Measurements from ENCODE around the gene KRTDAP.

KRTDAP gene

DNA sequence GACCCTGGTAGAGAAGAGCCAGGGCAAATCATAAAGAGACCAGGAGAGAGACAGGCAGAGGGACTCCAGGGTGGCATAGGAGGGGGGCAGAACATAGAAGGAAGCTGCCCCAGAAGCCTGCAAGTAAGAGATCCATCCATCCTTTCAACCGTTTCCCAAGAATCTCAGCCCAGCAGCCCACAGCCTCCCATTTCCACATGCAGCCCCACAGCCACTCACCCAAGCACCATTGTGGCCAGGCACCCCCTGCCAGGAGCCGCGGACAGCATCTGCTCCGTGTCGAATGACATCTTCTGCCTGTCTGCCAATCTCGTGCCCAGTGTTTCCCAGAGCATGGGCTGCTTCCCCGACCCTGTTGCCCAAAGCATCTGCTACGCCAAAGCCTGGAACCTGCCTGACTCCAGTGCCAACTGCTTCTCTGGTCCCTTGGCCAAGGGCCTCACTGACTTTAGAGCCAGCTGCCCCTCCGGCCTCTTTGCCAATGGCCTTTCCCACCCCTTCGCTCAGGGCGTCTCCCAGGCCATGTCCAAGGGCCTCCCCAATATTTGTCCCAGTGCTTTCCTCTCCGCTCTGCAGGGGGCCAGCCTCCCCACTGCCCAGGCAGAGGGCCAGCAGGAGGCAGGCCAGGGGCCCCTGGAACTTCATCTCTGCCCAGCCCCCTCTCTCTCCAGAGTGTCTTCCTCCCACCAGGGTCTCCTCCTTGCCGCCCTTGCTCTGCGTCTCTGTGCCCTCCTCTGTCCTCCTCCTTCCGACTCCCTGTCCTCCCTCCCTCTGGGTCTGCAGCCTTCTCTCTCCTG lies 22.8 kb upstream of the KRTDAP start:
- DNase-seq (ENCODE audit: low read depth): no peak

DNA sequence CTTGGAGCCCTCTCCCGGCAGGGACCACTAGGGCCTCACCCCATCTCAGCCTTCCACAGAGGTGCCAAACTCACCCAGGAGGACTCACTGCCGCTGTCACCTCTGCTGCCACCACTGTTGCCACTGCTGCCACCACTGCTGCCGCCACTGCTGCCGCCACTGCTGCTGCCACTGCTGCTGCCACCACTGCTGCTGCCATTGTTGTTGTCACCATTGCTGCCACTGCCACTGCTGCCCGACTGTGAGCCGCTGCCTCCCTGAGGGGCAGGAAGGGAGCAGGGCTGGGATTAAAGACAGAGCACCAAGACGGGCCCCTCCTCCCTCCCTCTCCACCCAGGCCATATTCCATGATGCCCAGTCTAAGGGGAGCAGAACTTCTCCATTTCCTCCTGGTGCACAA lies 21.1 kb upstream of the KRTDAP start:
- DNase-seq (ENCODE audit: low read depth): no peak

DNA sequence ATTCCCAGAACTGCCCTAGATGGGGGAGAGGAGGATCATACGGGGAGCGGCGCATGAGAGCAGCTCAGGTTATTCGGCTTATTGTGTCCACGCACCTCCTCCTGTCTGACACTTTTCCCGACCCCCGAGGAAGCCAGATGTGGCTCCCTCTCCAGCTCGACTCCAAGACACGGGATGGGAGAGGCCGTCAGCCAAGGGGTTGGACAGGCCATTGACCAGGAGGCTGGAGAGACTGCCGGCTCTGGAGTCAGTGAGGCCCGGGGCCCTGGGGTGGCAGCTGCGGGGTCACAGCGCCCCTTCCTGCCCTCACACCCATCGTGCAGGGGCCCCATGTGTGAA lies 20.3 kb upstream of the KRTDAP start:
- no peak for DNase-seq (ENCODE audit: low read depth)

DNA sequence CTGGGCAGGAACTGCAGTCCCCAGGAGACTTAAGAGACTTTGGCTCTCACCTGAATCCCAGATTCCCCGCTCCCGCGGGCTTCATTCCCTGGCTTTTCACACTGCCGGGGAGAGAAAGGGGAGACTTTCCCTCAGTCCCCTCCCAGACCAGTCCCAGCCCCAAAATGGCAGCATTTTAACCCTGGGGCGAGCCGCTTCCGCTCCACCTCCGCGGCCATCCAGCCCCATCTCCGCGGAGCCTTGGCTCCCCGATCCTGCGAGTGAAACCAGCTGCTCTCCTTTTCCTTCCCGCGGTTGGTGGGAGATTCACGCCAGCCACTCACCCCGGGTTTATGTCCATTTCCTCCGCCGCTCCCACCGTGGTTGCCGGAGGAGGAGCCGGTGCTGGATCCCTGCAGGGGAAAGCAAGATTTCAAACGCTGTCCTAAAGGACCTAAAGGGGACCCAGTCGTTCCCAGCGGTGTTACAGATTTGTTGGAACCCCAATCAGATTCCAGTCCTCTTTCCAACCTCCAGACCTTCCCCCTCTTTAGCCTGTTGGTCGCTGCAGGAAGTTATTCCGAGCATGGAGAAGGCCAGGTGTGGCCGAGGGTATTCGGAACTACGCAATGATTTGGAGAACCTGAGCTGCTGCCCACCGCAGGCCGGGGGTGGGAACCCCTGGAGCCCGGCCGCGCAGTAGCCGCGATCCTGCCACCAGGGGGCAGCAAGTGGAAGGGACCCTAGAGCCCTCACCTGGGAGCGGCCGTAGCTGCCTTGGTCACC lies 19.8 kb upstream of the KRTDAP start:
- DNase-seq (ENCODE audit: low read depth): peak; percentile 51

DNA sequence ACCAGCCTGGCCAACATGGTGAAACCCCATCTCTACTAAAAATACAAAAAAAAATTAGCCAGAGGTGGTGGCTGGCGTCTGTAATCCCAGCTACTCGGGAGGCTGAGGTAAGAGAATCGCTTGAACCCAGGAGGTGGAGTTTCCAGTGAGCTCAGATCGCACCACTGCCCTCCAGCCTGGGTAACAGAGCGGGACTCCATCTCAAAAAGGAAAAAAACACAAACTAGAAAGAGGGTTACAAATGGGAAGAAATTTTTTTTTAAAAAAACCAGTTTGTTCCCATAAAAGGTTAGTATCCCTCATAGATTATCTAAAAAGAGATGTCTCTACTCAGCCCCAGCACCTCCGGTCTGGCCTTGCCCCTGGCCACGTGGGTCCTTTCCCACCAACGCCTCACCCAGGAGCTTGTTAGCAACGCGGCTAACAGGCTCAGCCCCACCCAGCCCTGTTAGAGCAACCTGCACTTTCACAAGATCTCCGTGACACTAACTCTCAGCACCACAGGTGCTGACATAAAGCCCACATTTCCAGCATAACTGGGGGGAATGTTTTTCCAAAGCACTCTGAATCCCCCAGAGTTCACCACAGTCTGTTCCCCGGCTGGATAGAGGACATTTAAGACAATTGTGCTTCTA lies 18.9 kb upstream of the KRTDAP start:
- DNase-seq (ENCODE audit: low read depth): no peak

DNA sequence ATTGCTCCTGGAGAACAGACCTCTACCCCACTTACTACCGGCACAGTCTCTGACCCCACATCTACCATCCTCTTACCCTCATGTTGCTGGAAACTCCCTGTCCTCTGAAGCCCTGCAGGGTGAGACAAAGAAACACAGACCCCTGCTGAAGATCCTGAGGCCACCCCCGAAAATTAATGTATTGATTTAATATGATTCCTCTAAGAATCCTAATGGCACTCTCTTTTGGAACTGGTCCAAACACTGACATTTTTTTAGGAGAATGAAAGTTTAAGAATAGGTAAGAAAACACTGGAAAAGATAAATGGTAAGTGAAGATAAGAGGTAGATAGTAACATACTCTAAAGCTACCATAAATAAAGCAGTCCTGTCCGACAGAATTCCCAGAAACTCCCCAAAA lies 17.9 kb upstream of the KRTDAP start:
- DNase-seq (ENCODE audit: low read depth): no peak

DNA sequence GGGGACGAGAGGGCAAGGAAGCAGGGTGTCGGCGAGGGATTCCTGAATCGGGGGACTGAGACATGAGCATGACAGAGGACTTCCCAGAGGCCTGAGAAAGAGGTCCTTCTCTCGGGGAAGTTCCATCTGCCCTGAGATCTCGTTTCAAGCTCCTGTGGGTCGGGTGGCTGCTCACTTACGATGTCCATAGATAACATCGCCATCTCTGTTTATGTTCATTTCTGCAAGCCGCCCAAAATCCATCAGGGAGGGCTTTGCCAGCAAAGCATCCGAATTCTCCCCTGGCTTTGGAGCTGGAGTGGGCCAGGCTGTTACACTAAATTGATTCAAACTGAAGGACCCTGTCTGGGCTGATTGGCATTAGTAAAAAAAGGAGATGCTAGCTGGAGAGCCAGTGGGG lies 17.3 kb upstream of the KRTDAP start:
- DNase-seq (ENCODE audit: low read depth): no peak

DNA sequence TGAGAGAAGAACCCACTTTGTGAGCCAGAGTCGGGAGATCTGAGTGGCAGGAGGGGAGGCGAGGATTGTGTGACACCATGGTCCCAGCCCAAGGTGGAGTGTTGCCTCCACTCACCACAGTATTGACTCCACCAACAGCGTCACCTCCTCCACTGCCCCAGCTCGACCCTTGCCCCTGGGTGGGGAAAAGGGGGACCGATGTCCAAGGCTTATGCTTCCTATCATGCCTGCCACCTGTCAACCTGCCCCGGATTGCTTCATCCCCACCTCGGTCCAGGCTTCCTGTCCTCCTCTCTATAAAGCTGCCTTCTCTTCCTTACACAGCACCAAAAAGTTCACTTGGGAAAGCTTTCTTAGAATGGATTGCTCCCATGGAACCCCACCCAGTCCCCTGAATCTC lies 15.7 kb upstream of the KRTDAP start:
- DNase-seq (ENCODE audit: low read depth): no peak

DNA sequence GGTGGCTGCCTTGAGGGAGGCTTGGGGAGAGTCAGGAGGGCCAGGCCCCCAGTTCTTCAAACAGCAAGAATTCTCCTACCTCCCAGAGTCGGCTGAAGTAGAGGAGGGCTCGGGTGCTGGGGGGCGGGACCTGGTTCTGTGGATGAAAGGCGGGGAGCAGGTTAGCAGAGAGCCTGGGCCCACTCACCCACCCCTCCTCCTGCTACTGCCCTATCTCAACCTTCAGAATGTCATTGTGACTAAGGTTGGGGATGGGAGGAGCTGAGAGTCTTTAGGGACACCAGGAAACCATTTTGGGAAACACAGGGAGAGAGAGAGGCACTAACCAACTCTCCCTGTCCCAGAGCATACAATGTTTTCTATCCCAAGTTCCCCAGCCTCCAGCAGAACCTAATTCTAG lies 12.5 kb upstream of the KRTDAP start:
- no peak for DNase-seq (ENCODE audit: low read depth)

DNA sequence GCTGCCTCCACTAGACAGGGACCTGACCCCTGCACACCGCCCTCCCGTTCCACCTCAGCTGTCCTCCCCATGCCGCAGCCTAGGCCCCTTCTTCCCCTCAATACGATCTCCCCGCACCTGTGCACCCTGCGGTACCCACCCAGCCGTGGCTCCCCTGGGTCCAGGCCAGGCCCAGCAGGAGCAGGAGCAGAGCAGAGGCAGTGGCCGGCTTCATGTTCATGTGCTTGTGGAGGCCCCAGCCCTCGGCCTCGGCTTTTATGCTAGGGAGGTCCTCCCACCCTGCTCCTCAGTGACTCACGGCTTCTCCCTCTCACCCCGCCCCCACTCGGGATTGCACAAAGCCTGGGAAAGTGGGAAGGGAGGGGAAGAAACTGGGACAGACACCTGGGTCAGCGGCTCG lies 11.4 kb upstream of the KRTDAP start:
- DNase-seq (ENCODE audit: low read depth): no peak

DNA sequence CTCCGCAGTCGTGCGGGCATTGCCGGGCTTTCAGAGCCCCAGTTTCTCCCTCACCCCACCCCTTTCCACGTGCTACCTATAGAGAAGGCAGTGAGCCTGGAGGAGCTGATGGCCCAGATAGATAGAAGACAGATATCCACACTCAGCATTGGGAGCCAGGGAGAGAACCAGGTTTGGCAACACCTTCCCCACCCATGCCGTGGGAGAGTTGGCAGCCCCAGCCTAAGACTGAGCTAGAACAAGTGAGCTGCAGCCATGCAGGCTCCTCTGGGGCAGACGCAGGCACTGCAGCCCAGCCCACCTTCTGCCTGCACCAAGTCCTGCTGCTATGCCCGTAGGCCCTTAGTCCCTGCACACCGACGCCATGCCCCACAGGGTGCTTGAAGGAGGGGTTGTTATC lies 10.3 kb upstream of the KRTDAP start:
- no peak for DNase-seq (ENCODE audit: low read depth)

DNA sequence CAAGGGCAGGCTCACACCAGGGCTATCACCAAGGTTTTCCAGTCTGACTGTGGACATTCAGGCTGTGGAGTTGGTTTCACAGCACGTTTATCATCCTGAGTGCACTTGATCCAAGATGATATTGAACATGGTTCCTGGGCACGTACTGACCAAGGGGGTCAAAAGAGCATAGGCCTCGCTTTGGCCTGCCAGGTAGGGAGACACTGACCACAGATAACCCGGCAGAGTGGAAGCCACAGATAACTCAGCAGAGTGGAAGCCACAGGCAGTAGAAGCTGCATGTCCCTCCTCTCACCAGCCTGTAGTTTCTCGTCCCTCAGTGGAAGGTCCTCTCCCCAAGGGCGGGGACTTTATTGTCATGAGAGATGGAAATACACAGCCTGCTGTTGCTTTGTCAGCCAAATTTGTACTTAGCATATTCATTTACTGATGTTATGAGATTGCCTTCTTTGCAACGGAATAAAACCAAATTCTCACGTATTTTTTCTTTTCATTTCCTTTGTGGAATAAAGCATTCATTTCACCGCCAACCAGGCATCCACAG lies 8.8 kb upstream of the KRTDAP start:
- DNase-seq (ENCODE audit: low read depth): no peak

DNA sequence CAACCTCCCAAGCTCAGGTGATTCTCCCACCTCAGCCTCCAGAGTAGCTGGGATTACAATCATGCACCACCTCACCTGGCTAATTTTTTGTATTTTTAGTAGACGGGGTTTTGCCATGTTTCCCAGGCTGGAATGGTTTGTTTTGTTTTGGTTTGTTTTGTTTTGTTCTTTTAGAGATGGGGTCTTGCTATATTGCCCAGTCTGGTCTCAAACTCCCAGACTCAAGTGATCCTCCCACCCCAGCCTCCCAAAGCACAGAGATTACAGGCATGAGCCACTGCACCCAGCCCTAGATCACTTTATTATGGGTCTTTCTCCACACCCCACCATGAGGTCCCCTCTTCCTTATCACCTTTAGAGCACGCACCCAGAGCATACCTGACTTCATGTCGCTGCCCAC lies 8.0 kb upstream of the KRTDAP start:
- DNase-seq (ENCODE audit: low read depth): no peak

DNA sequence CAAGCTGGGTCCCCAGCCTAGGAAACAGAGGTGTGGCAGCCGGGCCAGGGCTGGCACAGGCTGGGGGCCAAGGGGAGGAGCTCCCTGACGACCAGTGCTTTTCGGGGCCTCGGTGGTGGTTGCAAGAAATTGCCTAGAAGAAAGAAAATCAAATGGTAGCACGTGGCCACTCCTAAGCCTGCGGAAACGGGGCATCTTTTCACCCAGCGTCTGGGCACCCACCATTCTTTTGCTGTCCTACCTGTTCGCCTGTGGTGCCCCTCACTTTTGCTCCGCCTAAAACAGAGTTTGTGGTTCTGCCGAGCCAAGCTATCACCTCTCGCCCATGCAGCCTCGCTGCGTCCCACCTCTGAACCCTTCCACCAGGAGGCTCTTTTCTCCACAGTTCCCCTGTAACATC lies 7.1 kb upstream of the KRTDAP start:
- no peak for DNase-seq (ENCODE audit: low read depth)

DNA sequence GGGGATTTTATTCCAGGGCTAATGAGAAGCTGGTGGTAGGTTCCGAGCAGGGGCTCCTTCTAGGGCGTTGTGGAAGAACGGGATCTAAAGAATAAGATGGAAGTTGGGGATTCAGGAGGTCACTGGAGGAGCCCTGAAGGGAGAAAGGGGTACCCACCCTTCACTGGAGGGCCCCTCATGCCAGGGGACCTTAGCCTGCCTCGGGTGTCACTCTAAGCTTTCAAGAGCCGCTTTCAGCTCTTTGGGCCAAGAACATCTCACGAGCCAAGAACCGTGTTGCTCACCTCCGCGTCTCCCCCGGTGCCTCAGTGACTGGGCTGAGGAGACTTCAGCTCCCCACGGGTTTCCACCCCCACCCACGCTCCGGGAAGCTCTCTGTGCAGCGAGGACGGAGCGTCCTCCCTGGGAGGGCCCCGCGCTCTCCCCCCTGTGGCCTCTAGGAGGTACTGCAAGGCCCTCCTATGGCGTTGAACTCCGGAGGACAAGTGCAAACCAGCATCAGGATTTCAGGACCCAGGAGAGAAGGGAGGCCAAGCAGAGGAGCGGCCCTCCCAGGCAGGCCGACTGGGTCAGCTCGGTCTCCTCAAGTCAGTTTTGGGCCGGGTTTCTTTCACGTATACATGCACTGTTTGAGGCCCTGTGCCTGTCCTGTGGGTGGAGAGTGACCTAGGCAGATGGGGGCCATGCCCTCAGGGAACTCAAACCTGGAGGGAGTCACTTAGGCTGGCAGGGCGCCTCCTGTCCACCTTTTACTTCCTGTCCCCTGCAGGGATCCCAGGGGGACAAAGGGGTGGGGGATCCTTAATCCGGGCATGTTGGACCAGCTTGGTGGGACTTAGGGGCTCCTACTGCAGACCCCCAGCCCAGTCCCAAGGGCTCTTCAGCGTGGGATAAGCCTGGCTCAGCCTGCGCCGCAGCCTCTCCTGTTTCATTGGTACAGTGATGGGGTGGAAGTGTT lies 5.1 kb upstream of the KRTDAP start:
- peak; percentile 39 for DNase-seq (ENCODE audit: low read depth)

DNA sequence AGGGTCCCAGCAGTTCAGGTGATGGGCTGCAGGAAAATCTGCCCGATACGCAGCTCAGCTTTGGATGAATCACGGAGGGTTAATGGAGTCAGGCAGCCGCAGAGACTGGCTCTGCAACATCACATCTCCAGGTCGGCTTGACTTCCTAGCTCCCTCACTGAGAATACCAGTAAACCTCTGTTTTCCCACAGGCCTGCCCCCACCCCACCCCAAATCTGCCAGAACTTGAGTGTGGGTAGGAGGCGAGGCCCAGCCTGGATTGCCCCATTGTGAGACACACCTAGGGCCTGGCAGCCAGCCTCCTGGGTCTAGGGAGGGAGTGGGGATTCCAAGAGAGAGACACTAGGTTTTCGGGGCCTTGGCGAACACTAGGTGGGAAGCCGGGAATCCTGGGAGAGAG lies 3.7 kb upstream of the KRTDAP start:
- DNase-seq (ENCODE audit: low read depth): no peak

DNA sequence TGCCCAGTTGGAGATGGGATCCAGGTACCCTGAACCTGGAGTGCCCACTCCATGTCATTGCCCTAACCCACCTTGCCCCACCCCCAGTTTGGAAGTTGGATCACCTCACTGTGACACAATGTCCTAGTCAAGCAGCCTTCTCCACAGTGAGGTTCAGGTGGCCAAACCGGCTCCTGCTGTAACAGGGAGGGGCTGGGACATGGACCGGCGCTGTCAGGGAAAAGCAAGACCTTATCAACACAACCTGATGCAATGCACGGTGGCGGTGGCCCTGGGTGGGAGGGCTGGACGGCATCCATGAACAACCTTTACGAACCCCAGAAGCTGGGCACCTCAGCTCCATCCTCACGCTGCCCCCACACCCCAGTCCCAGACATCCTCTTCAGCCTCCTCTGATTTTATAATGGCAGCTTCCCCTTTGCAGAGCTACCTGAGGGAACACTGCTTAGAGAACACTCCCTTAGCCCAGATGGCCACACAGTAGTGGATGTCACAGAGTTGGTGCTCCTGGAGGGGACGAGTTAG lies 1.6 kb upstream of the KRTDAP start:
- DNase-seq (ENCODE audit: low read depth): no peak

DNA sequence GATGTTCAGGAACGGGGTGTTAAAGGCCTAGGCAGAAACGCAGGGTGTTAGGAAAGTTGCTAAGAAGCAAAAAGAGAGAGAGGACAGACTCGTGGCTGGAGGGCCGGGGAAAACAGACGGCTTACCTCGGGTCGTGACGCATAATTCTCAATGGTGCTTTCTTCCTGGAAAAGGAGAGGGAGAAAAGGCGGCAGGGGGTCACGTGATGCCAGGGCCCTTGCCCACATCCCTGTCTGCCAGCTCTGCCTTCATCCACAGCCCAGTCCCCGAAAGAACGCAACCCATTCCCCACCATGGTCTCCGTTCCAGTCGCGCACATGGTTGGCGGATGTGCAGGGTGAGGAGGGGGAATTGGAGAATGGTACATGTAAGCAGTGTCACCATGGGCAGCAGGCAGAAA lies 1.6 kb downstream of the KRTDAP start:
- no peak for DNase-seq (ENCODE audit: low read depth)

DNA sequence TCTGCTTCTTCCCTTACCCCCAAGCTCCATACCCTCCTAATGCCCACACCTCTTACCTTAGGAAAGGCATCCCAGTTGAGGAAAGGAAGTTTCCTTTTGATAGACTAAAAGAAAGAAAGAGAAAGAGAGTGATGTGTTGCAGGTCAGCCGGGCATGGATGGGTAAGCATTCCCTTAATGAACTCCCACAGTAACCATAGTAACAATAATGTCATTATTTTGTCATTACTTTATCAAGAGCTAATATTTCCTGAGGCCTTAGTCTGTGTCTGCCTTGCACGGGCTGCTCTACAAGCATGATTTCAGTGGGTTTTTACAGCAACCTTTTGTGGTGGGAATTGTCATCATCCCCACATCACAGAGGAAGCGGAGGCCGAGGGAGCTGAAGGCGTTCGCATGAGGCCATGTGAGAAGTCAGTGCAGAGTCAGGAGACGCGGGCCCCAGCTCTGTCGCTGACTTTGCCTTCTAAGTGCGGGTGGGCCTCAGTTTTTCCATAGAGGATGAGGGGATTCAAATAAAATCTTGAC lies 2.5 kb downstream of the KRTDAP start:
- DNase-seq (ENCODE audit: low read depth): no peak

DNA sequence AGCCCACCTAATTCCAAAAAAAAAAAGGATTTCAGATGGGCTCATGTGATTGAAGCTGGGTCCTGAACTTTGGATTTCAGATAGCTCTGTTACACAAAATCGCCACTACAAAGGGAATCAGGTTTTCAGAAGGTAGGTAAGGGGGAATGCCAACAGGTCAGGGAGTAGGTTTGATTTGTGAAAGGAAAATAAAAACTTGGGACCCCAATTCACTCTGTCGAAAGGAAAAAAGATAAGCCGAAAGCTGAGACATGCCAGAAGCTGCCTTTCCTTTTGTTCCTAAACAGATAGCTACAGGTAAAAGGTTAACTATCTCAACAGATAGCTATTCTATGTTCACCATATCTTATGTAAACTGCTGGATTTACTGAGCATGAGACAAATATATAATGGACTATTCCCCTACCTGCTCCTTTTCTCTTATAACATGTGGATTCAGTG lies 4.0 kb downstream of the KRTDAP start:
- DNase-seq (ENCODE audit: low read depth): no peak

Data from T follicular helper cell (primary cell).